Activated CD4-positive, alpha-beta T cell treated with anti-CD3 and anti-CD28 coated beads, Interleukin-2, amount 50 U/mL, for 1 hour (primary cell): ENCODE data around the gene GIMAP2.
"Not testable (repeated sequence)": the region's sequence is repeated elsewhere in the genome, so short reads cannot be mapped to it uniquely, and the experiment has no call there.

Source experiments
- DNase-seq: peaks from one replicate; pipeline ENCODE4 v3.0.0-alpha.2; 2020

The GIMAP2 gene

DNA sequence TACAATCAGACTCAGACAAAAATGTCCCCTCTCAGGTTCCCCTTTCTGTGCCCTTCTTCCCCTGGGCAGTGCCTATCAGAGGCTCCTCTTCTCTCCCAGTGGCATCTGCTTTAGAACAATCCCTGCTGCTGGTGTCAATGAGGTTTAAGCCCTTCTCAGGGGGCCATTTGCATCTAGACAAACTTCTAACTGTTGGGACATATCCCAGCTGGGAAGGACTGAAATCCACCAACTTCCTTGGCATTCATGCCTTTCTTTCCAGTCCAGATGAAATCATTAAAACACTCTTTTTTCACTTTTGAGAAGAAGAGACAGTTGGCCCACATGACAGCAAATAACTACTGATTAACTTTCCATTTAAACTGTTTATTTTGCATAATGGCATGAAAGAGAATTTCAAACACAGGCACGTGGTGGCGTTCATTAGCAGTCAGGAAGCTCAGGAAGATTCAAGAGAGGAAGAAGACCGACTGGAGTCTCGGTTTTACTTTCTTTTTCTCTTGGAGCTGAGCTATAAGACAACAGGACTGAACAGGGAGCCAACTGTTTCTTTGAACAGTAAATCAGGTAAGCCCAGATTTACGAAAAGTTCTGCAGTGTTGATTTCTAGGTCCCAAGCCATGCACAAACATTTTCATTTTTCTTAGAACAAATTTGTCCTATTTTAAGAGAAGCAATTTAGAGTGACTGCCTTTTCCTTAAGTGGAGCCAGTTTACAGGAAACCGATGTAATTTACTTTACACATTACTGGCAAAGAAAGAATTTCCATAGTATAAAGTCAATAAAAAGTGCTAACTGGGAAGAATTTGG lies at the start of gene GIMAP2:
Gene GIMAP2 (plus strand): TSS at position 488 of the 811 bp plus-strand sequence. CDS start 1,354 bp downstream, outside the sequence.
- DNase-seq = no peak

DNA sequence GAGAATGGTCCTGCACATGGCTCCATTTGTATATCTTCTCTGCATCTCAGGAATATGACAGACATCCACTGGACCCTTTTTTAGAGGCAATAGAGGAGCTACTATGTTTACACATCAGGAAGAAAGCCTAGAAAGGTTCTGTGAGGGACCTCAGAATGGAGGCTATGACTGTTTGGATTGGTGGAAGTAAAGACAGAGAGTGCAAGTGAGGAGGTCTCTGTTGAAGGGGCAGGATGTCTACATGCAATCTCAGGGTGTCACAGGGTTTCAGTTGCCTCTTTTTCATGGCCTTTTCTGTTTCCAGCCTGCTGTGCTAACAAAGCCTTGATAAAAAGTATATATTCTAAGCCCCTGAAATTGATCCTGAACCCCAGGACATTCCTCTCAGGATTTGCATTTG lies 43.7 kb upstream of the GIMAP2 start:
- DNase-seq = no peak

- no peak for DNase-seq
These were observed 42.6 kb upstream of the GIMAP2 start for GRCh38 chr7:150642926-150643325.

DNA sequence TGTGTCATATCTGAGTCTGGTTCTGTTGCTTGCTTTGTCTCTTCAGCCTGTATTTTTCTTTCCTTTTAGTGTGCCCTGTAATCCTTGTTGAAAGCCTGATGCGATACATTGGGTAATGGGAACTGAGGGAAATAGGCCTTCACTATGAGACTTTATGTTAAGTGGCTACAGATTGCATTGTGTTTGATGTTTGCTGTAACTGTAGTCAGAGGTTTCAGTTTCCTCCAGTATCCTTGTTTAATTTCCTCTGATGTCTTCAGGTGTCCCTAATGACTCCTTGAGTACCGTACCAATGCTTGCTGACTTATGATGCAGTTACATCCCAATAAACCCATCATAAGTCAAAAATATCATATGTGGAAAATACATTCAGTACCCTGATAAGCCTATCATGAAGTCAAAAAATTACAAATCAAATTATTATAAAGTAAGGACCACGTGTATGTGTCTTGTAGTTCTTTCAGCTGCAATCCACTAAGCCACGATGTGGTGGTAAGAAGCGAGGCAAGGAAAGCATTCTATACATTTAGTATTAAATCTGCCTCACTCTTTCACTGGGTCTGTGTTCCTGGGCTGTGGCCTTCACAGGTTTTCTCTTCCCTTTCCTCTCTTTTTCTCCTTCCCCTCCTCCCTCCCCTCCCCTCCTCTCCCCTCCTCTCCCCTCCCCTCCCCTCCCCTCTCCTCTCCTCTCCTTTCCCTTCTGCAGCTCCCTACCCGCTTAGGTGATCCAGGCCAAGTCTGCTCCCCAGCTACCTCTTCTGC lies 40.1 kb upstream of the GIMAP2 start:
- DNase-seq = no peak

- DNase-seq = no peak
These were observed 37.0 kb upstream of the GIMAP2 start for GRCh38 chr7:150648353-150649079.

GRCh38 chr7:150649080-150649385 lies 36.5 kb upstream of the GIMAP2 start:
- no peak for DNase-seq

GRCh38 chr7:150654692-150655091 lies 30.8 kb upstream of the GIMAP2 start:
- no peak for DNase-seq

- DNase-seq = no peak
These were observed 29.5 kb upstream of the GIMAP2 start for GRCh38 chr7:150656047-150656446.

- no peak for DNase-seq
These were observed 28.0 kb upstream of the GIMAP2 start for GRCh38 chr7:150657526-150657925.

DNA sequence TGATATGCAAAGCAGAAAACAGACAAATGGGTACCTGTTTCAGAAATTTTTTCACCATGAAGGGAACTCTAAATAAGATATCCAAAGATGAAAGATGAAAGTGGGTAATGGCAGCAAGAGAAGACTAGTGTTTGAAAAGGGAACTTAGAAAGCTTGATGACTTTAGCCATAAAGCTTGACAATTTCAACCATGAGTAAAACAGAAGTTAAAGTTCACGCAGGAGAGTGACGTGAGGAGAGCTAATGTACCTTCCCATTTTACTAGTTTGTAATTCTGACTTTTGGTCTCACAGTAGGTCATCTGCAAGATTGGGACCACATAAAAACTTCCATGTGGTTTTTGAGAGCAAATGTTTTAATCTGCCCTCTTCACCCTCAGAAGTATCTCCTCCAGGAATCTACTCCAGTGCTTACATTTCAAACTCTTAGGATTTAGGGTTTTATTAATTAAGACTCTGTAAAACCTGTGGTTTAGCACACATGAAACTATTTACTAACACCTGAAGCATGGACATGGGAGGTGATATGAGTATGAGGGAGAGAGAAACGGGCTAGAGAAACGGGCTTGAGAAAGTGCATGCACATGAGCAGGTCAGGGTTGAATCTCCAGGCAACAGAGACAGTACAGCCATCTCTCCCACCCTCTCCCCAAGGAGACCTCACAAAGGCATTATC lies 24.4 kb upstream of the GIMAP2 start:
- DNase-seq = no peak

DNA sequence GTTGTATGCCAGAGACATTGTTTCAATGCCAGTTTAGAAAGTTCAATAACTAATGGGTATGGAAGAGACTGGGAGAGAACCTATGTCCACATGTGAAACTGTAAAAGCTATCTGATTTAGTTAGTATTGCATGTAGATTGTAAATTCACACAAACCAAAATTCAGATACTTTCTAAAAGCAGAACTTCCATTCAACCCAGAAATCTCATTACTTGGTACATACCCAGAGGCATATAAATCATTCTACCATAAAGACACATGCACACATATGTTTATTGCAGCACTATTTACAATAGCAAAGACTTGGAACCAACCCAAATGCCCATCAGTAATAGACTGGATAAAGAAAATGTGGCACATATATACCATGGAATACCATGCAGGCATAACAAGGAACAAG lies 22.7 kb upstream of the GIMAP2 start:
- not testable (repeated sequence) for DNase-seq

DNA sequence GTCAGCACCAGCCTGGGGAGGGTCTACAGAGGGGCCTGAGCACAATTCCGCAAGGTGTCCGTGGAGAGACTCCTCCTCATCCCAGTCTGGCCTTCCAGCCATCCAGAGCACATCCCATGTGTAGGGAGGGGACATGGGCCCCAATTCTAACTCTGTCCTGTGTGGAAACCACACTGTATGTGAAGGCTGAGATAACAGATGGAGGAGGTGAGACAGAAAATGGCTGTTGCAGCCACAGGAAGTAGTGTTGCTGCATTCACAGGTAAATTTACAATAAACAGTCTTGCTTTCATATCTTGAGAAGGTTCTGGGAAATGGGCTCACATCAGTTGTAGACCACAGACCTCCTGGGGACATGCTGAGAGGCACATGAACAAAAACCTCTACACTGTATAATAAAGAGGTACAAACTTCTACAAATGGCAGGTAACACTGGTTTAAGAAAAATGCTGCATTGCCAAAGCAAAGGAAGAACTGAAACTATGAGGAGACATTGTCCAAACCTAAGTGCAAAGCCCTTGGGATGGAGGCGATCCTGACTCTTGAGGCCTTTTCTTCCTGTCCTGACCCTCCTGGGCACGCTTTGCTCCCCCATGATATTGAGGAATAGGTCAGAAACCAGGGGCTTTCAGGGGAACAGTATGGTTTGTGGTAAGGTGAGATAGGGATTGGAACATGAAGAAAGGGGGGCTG lies 21.6 kb upstream of the GIMAP2 start:
- no peak for DNase-seq

- DNase-seq = no peak
These were observed 20.3 kb upstream of the GIMAP2 start for GRCh38 chr7:150665089-150665748.

GRCh38 chr7:150665896-150666295 lies 19.6 kb upstream of the GIMAP2 start:
- DNase-seq = no peak

- DNase-seq = no peak
These were observed 19.1 kb upstream of the GIMAP2 start for GRCh38 chr7:150666412-150666811.

DNA sequence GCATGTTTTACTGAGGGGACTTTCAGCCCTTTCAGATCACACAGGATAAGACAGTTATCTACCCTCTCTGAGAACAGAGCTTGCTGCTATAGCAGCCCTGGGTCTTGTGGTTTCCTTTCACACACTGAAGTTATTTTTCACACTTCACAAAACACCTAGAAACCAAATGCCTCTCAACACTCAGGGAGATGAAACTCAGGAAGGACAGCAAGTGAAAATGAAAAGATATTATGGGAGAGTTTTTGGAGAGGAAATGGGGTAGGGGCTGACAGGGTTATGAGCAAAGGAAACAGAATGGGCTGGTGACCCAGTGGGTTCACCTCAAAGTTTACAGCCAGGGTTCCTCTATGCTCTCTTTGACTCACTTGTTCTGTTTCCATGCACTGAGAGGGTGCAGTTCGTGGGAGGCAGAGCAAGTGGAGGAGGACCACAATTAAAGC lies 17.0 kb upstream of the GIMAP2 start:
- DNase-seq = peak; percentile 46

- DNase-seq = no peak
These were observed 16.5 kb upstream of the GIMAP2 start for GRCh38 chr7:150668977-150669376.

- not testable (repeated sequence) for DNase-seq
These were observed 13.5 kb upstream of the GIMAP2 start for GRCh38 chr7:150671798-150672585.

GRCh38 chr7:150675714-150676113 lies 9.8 kb upstream of the GIMAP2 start:
- DNase-seq = no peak

DNA sequence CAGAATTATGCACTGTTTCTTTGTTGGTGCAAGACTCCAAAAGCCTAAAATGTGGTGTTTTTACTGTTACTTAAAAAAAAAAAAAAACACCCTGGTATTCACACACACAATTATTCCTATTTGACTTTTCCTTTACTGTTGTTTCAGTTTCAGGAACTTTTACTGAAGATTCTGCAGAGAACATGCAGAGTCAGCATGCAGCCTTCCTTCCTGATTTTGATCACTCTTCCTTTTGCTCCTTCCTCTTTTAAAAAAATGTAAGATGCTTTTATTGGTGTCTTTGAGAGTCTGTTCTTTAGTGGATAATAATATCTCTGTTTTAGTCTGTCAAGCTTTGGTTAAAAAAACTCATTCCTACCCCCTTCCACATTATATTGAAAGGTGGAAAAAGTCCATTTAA lies 9.2 kb upstream of the GIMAP2 start:
- DNase-seq = not testable (repeated sequence)

- DNase-seq = not testable (repeated sequence)
These were observed 8.7 kb upstream of the GIMAP2 start for GRCh38 chr7:150676854-150677253.
